ENCODE results near the gene RBMS1. TPM values are rescaled to one million over a fixed set of nuclear protein-coding genes. Genes with fewer than 3 reads are reported as not detected.
A peak's percentile ranks its signal among the peaks of the same experiment; 100 is the strongest.
"Not testable (repeated sequence)": the region's sequence is repeated elsewhere in the genome, so short reads cannot be mapped to it uniquely, and the experiment has no call there.

Gene RBMS1
- total RNA-seq, 2 donors from 2014 or later, result 45.0 to 62.1 TPM

- H3K27me3 Mint-ChIP-seq, result no peaks in the 10 kb centered on the region
- H3K4me1 Mint-ChIP-seq, result peaks cover 61% of the 10 kb centered on the region
- peak overlapping the region; percentile 61 for H3K27ac Mint-ChIP-seq
- H3K36me3 Mint-ChIP-seq (ENCODE audit: low read depth), result no peaks in the 10 kb centered on the region
- no peaks in the 10 kb centered on the region for H3K9me3 Mint-ChIP-seq
- peak overlapping the region; percentile 63 for H3K4me3 Mint-ChIP-seq
- peak; percentile 35 for ATAC-seq (replicated peaks)
These were observed 119.9 kb downstream of the RBMS1 start for GRCh38 chr2:160373666-160374065.

GRCh38 chr2:160373263-160373662 is 120.3 kb downstream of the RBMS1 start:
- Mint-ChIP-seq H3K4me3 (peak overlapping the region; percentile 63), H3K4me1 (peaks cover 64% of the 10 kb centered on the region), H3K36me3 (ENCODE audit: low read depth) (no peaks in the 10 kb centered on the region), H3K9me3 (no peaks in the 10 kb centered on the region), H3K27me3 (no peaks in the 10 kb centered on the region), H3K27ac (peak overlapping the region; percentile 61)
- ATAC-seq (replicated peaks), result no peak

GRCh38 chr2:160372585-160372984 is 121.0 kb downstream of the RBMS1 start:
- ATAC-seq (replicated peaks), result no peak
- Mint-ChIP-seq H3K27me3 (no peaks in the 10 kb centered on the region), H3K9me3 (no peaks in the 10 kb centered on the region), H3K27ac (peak overlapping the region; percentile 18), H3K4me3 (peak overlapping the region; percentile 63), H3K4me1 (peaks cover 68% of the 10 kb centered on the region), H3K36me3 (ENCODE audit: low read depth) (peaks cover 4% of the 10 kb centered on the region)

- H3K36me3 Mint-ChIP-seq (ENCODE audit: low read depth), result peaks cover 6% of the 10 kb centered on the region
- H3K27me3 Mint-ChIP-seq, result no peaks in the 10 kb centered on the region
- no peaks in the 10 kb centered on the region for H3K9me3 Mint-ChIP-seq
- H3K4me1 Mint-ChIP-seq, result peaks cover 62% of the 10 kb centered on the region
- H3K4me3 Mint-ChIP-seq, result peak overlapping the region; percentile 63
- no peak for ATAC-seq (replicated peaks)
- no peak overlapping the region for H3K27ac Mint-ChIP-seq
These were observed 121.6 kb downstream of the RBMS1 start for GRCh38 chr2:160372010-160372356.

GRCh38 chr2:160371251-160372009 is 122.2 kb downstream of the RBMS1 start:
- no peaks in the 10 kb centered on the region for H3K27me3 Mint-ChIP-seq
- H3K4me1 Mint-ChIP-seq, result peaks cover 59% of the 10 kb centered on the region
- H3K36me3 Mint-ChIP-seq (ENCODE audit: low read depth), result peaks cover 12% of the 10 kb centered on the region
- no peak overlapping the region for H3K27ac Mint-ChIP-seq
- no peaks in the 10 kb centered on the region for H3K9me3 Mint-ChIP-seq
- peak overlapping the region; percentile 63 for H3K4me3 Mint-ChIP-seq
- ATAC-seq (replicated peaks), result no peak

GRCh38 chr2:160368988-160369930 is 124.3 kb downstream of the RBMS1 start:
- H3K27ac Mint-ChIP-seq, result peak overlapping the region; percentile 29
- H3K4me1 Mint-ChIP-seq, result peaks cover 52% of the 10 kb centered on the region
- ATAC-seq (replicated peaks), result no peak
- H3K36me3 Mint-ChIP-seq (ENCODE audit: low read depth), result peaks cover 32% of the 10 kb centered on the region
- no peaks in the 10 kb centered on the region for H3K27me3 Mint-ChIP-seq
- no peaks in the 10 kb centered on the region for H3K9me3 Mint-ChIP-seq
- peak overlapping the region; percentile 35 for H3K4me3 Mint-ChIP-seq

- Mint-ChIP-seq H3K9me3 (no peaks in the 10 kb centered on the region), H3K27ac (peak overlapping the region; percentile 53), H3K36me3 (ENCODE audit: low read depth) (peaks cover 45% of the 10 kb centered on the region), H3K4me1 (peaks cover 51% of the 10 kb centered on the region), H3K27me3 (no peaks in the 10 kb centered on the region), H3K4me3 (peak overlapping the region; percentile 48)
- peak; percentile 78 for ATAC-seq (replicated peaks)
These were observed 125.7 kb downstream of the RBMS1 start for GRCh38 chr2:160367887-160368286.

GRCh38 chr2:160367139-160367538 is 126.5 kb downstream of the RBMS1 start:
- not testable (repeated sequence) for H3K9me3 Mint-ChIP-seq; H3K27ac Mint-ChIP-seq; ATAC-seq (replicated peaks); H3K4me3 Mint-ChIP-seq; H3K27me3 Mint-ChIP-seq
- Mint-ChIP-seq H3K4me1 (peaks cover 44% of the 10 kb centered on the region), H3K36me3 (ENCODE audit: low read depth) (peaks cover 50% of the 10 kb centered on the region)

- ATAC-seq (replicated peaks), result no peak
- H3K27ac Mint-ChIP-seq, result no peak overlapping the region
- no peaks in the 10 kb centered on the region for H3K27me3 Mint-ChIP-seq
- peaks cover 52% of the 10 kb centered on the region for H3K36me3 Mint-ChIP-seq (ENCODE audit: low read depth)
- no peak overlapping the region for H3K4me3 Mint-ChIP-seq
- no peaks in the 10 kb centered on the region for H3K9me3 Mint-ChIP-seq
- H3K4me1 Mint-ChIP-seq, result peaks cover 37% of the 10 kb centered on the region
These were observed 127.1 kb downstream of the RBMS1 start for GRCh38 chr2:160366474-160366873.

GRCh38 chr2:160365716-160366367 is 127.8 kb downstream of the RBMS1 start:
- Mint-ChIP-seq H3K4me3 (no peak overlapping the region), H3K27ac (no peak overlapping the region), H3K9me3 (no peaks in the 10 kb centered on the region), H3K4me1 (peaks cover 33% of the 10 kb centered on the region), H3K36me3 (ENCODE audit: low read depth) (peaks cover 56% of the 10 kb centered on the region), H3K27me3 (no peaks in the 10 kb centered on the region)
- ATAC-seq (replicated peaks), result no peak

- Mint-ChIP-seq H3K4me1 (peaks cover 25% of the 10 kb centered on the region), H3K36me3 (ENCODE audit: low read depth) (peaks cover 64% of the 10 kb centered on the region), H3K4me3 (no peak overlapping the region), H3K27me3 (no peaks in the 10 kb centered on the region), H3K9me3 (no peaks in the 10 kb centered on the region), H3K27ac (peak overlapping the region; percentile 68)
- no peak for ATAC-seq (replicated peaks)
These were observed 129.2 kb downstream of the RBMS1 start for GRCh38 chr2:160364364-160364763.

- H3K9me3 Mint-ChIP-seq, result no peaks in the 10 kb centered on the region
- H3K4me1 Mint-ChIP-seq, result peaks cover 21% of the 10 kb centered on the region
- peaks cover 64% of the 10 kb centered on the region for H3K36me3 Mint-ChIP-seq (ENCODE audit: low read depth)
- no peak overlapping the region for H3K4me3 Mint-ChIP-seq
- no peaks in the 10 kb centered on the region for H3K27me3 Mint-ChIP-seq
- no peak for ATAC-seq (replicated peaks)
- peak overlapping the region; percentile 68 for H3K27ac Mint-ChIP-seq
These were observed 129.6 kb downstream of the RBMS1 start for GRCh38 chr2:160363961-160364360.

GRCh38 chr2:160363055-160363454 is 130.6 kb downstream of the RBMS1 start:
- H3K27ac Mint-ChIP-seq, result peak overlapping the region; percentile 68

GRCh38 chr2:160362541-160362940 is 131.1 kb downstream of the RBMS1 start:
- H3K9me3 Mint-ChIP-seq, result no peaks in the 10 kb centered on the region
- H3K4me1 Mint-ChIP-seq, result peaks cover 13% of the 10 kb centered on the region
- H3K4me3 Mint-ChIP-seq, result no peak overlapping the region
- no peak for ATAC-seq (replicated peaks)
- H3K36me3 Mint-ChIP-seq (ENCODE audit: low read depth), result peaks cover 66% of the 10 kb centered on the region
- H3K27ac Mint-ChIP-seq, result no peak overlapping the region
- H3K27me3 Mint-ChIP-seq, result no peaks in the 10 kb centered on the region

More at GRCh38 chr2:160363055-160363454, 130.6 kb downstream of the RBMS1 start:
- H3K36me3 Mint-ChIP-seq (ENCODE audit: low read depth), result peaks cover 66% of the 10 kb centered on the region
- H3K4me3 Mint-ChIP-seq, result no peak overlapping the region
- H3K4me1 Mint-ChIP-seq, result peaks cover 13% of the 10 kb centered on the region
- H3K9me3 Mint-ChIP-seq, result no peaks in the 10 kb centered on the region
- ATAC-seq (replicated peaks), result no peak
- H3K27me3 Mint-ChIP-seq, result no peaks in the 10 kb centered on the region
